GM23338 (cell line): ENCODE measurements around the gene PF4V1. TPM values are rescaled to one million over a fixed set of nuclear protein-coding genes. Genes with fewer than 3 reads are reported as not detected.

ENCODE experiments used
- ATAC-seq: fragments of 200-7000 bp; cut with Tn5 transposase; 3 replicates; pipeline ENCODE4 v1.9.1; 2020
- DNase-seq: peaks from one replicate; pipeline ENCODE4 v3.0.0-alpha.2; 2015; ENCODE audit warnings: low spot score
- H2AFZ ChIP-seq: fragments of 200-600 bp; sonication (generic); 2 replicates; pipeline ENCODE4 v1.8.0; 2016; ENCODE audit warnings: antibody characterized with exemption, mild to moderate bottlenecking, moderate library complexity
- H3F3A ChIP-seq: fragments of 200-600 bp; sonication (generic); replicated peaks from 2 replicates; pipeline ENCODE4 v1.8.0; 2017; ENCODE audit warnings: antibody characterized with exemption, mixed run types, low read depth
- H3K27ac ChIP-seq: fragments of 200-600 bp; sonication (generic); 2 replicates; pipeline ENCODE4 v1.6.1; 2016; ENCODE audit warnings: low read depth
- H3K27me3 ChIP-seq: fragments of 200-600 bp; sonication (generic); 2 replicates; pipeline ENCODE4 v1.8.0; 2016; ENCODE audit warnings: mild to moderate bottlenecking, mixed run types, moderate library complexity; ENCODE audit not compliant: insufficient read depth
- H3K36me3 ChIP-seq: fragments of 200-600 bp; sonication (generic); 2 replicates; pipeline ENCODE4 v1.8.0; 2016; ENCODE audit warnings: mild to moderate bottlenecking; ENCODE audit not compliant: insufficient read depth
- H3K4me1 ChIP-seq: fragments of 200-600 bp; sonication (generic); 2 replicates; pipeline ENCODE4 v1.8.0; 2016; ENCODE audit warnings: mild to moderate bottlenecking, moderate library complexity; ENCODE audit not compliant: insufficient read depth
- H3K4me2 ChIP-seq: fragments of 200-600 bp; sonication (generic); 2 replicates; pipeline ENCODE4 v1.7.1; 2017; ENCODE audit warnings: mixed run types
- H3K4me3 ChIP-seq: fragments of 200-600 bp; sonication (generic); 2 replicates; pipeline ENCODE4 v1.6.1; 2016; ENCODE audit warnings: mixed run types
- H3K79me2 ChIP-seq: fragments of 200-600 bp; sonication (generic); replicated peaks from 2 replicates; pipeline ENCODE4 v1.8.0; 2017; ENCODE audit warnings: mild to moderate bottlenecking; ENCODE audit not compliant: insufficient read depth
- H3K9me2 ChIP-seq: fragments of 200-600 bp; sonication (generic); 2 replicates; pipeline ENCODE4 v1.8.0; 2017; ENCODE audit not compliant: insufficient read depth
- H4K20me1 ChIP-seq: fragments of 200-600 bp; sonication (generic); replicated peaks from 2 replicates; pipeline ENCODE4 v1.8.0; 2017; ENCODE audit warnings: mild to moderate bottlenecking; ENCODE audit not compliant: insufficient read depth
- H3K27ac Mint-ChIP-seq: 2 replicates; pipeline ENCODE4 v1.8.0; 2020; ENCODE audit warnings: inconsistent platforms, mild to moderate bottlenecking, moderate library complexity, mixed read lengths
- H3K27me3 Mint-ChIP-seq: 3 replicates; pipeline ENCODE4 v1.8.0; 2022; ENCODE audit warnings: low read depth, mild to moderate bottlenecking, moderate library complexity, mixed read lengths, inconsistent platforms; ENCODE audit not compliant: insufficient read depth, poor library complexity
- H3K36me3 Mint-ChIP-seq: 3 replicates; pipeline ENCODE4 v1.8.0; 2021; ENCODE audit warnings: low read depth, mild to moderate bottlenecking, inconsistent platforms, moderate library complexity, mixed read lengths
- H3K4me1 Mint-ChIP-seq: 3 replicates; pipeline ENCODE4 v1.8.0; 2020; ENCODE audit warnings: mild to moderate bottlenecking, inconsistent platforms, mixed read lengths
- H3K4me3 Mint-ChIP-seq: 3 replicates; pipeline ENCODE4 v1.8.0; 2021; ENCODE audit warnings: moderate library complexity, mild to moderate bottlenecking, inconsistent platforms, mixed read lengths
- H3K9me3 Mint-ChIP-seq: 3 replicates; pipeline ENCODE4 v1.8.0; 2020; ENCODE audit warnings: moderate library complexity, mild to moderate bottlenecking, inconsistent platforms, mixed read lengths
- CREB1 ChIP-seq: fragments of 250-450 bp; sonication (Bioruptor Pico); IDR thresholded peaks from 2 replicates; pipeline ENCODE4 v1.5.0; 2020; ENCODE audit warnings: low read depth, mild to moderate bottlenecking, moderate library complexity
- CTCF ChIP-seq, 2 experiments: fragments of 200-600 bp in 1 of 2; sonication (generic) in 1 of 2; conservative IDR thresholded peaks; 2 replicates each; pipeline versions ENCODE4 v1.5.1 to v1.6.1; 2016 to 2017; ENCODE audit warnings: antibody characterized with exemption in 2 of 2, low read depth in 2 of 2, mild to moderate bottlenecking in 2 of 2, moderate library complexity in 1 of 2
- EZH2phosphoT487 ChIP-seq: fragments of 200-600 bp; sonication (generic); IDR thresholded peaks from one replicate; pipeline ENCODE4 v1.8.1; 2018; ENCODE audit warnings: antibody characterized with exemption; ENCODE audit not compliant: unreplicated experiment
- REST ChIP-seq: IDR thresholded peaks from one replicate; pipeline ENCODE4 v1.6.1; 2018; ENCODE audit warnings: antibody characterized with exemption; ENCODE audit not compliant: unreplicated experiment
- ZNF462 ChIP-seq: fragments of 250-450 bp; sonication (Bioruptor Pico); IDR thresholded peaks from 2 replicates; pipeline ENCODE4 v1.5.0; 2020; ENCODE audit warnings: mild to moderate bottlenecking, moderate library complexity
- polyA plus RNA-seq: library from polyadenylated mRNA; unstranded; fragments of >200 nt; fragmentation: Nextera tagmentation; extraction: Ambion mirVana; gene quantifications from 2 replicates; pipeline ENCODE4 v1.2.1, GENCODE V29; 2016
- total RNA-seq: library from RNA; depleted of rRNA; stranded (reverse); fragments of >200 nt; shearing (Covaris generic); gene quantifications from 2 replicates; pipeline ENCODE4 v1.2.3, GENCODE V29; 2014

Gene PF4V1
- total and polyA plus RNA-seq, 2 experiments from 2014 or later: 0.66 TPM; not detected in 1

GRCh38 chr4:73871511-73872310, 18.6 kb downstream of the PF4V1 start:
- Histone ChIP-seq H3K27ac (no peak overlapping the region), H3K27me3 (peaks cover 23% of the 10 kb centered on the region), H3K4me1 (peaks cover 18% of the 10 kb centered on the region), H3K79me2 (no peaks in the 10 kb centered on the region), H3K36me3 (no peaks in the 10 kb centered on the region), H3K4me2 (no peak overlapping the region), H3F3A (no peaks in the 10 kb centered on the region; the same call in 1 of the 2 replicates), H4K20me1 (no peaks in the 10 kb centered on the region), H3K4me3 (no peak overlapping the region), H3K9me2 (no peaks in the 10 kb centered on the region), H2AFZ (no peak overlapping the region)
- H3K27ac Mint-ChIP-seq: no peak overlapping the region
- ATAC-seq (no peak), DNase-seq (no peak)
- H3K36me3 Mint-ChIP-seq: no peaks in the 10 kb centered on the region
- TF ChIP-seq ZNF462: no peak
- TF ChIP-seq CREB1 (CRISPR knock-in tag): no peak
- peaks cover 22% of the 10 kb centered on the region for H3K4me1 Mint-ChIP-seq
- H3K27me3 Mint-ChIP-seq: peaks cover 10% of the 10 kb centered on the region
- H3K9me3 Mint-ChIP-seq: no peaks in the 10 kb centered on the region
- no peak overlapping the region for H3K4me3 Mint-ChIP-seq

- H3K9me3 Mint-ChIP-seq: no peaks in the 10 kb centered on the region
- no peaks in the 10 kb centered on the region for H4K20me1 ChIP-seq
- no peak for ATAC-seq
- TF ChIP-seq EZH2phosphoT487 (no peak), CTCF (conservative IDR thresholded peaks at IDR 0.05; ENCODE audit: low read depth in 2 of 2) (no peak), REST (no peak)
Observed at GRCh38 chr4:73872316-73873108, 19.4 kb downstream of the PF4V1 start.

More at GRCh38 chr4:73872316-73873108, 19.4 kb downstream of the PF4V1 start:
- Histone ChIP-seq H3F3A (no peaks in the 10 kb centered on the region; the same call in 1 of the 2 replicates), H2AFZ (no peak overlapping the region), H3K27me3 (peaks cover 23% of the 10 kb centered on the region), H3K27ac (no peak overlapping the region), H3K9me2 (no peaks in the 10 kb centered on the region), H3K4me3 (no peak overlapping the region), H3K4me2 (no peak overlapping the region), H3K36me3 (no peaks in the 10 kb centered on the region), H3K4me1 (peaks cover 18% of the 10 kb centered on the region), H3K79me2 (no peaks in the 10 kb centered on the region)
- DNase-seq: no peak
- peaks cover 22% of the 10 kb centered on the region for H3K4me1 Mint-ChIP-seq
- no peak overlapping the region for H3K4me3 Mint-ChIP-seq
- no peak overlapping the region for H3K27ac Mint-ChIP-seq
- H3K36me3 Mint-ChIP-seq: no peaks in the 10 kb centered on the region
- H3K27me3 Mint-ChIP-seq: peaks cover 10% of the 10 kb centered on the region
